ENCODE data around the gene C2orf81.

DNA sequence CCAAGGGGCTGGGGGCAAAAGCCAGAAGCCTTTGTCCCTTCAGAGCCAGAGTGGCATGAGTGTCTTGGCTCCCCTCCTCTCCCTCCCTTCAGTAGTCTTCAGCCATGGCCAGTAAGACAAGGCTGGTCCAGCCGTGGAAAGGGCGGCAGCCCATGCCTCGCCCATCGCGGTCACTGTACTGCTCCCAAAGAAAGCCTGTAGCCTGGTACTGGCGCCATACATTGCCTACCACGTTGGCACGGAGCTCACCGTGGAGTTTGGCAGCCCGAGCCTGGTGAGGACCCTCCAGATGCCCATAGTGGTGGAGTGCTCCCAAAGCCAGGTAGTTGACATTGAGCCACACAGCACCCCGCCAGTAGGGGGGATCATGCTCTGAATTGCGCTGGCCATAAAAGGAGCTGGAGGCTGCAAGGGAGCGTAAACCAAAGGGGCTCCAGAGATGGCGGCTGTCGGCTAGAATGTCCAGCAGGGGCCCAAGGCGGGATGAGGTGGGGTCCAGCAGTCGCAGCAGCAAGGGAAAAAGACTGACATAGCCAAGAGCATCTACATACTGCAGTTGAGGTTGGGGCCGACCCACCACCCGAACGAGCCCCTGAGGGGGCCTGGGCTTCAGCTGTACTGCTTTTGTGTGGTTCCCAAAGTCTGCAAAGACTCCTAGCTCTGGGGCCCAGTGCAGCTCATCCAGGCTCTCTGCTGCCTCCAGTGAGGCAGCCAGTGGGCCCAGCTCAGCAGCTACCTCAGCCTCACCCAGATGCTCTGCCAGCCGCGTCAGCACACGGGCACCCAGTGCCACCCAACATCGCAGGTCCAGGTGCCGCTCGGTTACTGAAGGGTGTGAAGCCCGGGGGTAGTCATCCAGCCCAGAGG, 40.0 kb upstream of the C2orf81 start:
- TF ChIP-seq, protein P1, sequence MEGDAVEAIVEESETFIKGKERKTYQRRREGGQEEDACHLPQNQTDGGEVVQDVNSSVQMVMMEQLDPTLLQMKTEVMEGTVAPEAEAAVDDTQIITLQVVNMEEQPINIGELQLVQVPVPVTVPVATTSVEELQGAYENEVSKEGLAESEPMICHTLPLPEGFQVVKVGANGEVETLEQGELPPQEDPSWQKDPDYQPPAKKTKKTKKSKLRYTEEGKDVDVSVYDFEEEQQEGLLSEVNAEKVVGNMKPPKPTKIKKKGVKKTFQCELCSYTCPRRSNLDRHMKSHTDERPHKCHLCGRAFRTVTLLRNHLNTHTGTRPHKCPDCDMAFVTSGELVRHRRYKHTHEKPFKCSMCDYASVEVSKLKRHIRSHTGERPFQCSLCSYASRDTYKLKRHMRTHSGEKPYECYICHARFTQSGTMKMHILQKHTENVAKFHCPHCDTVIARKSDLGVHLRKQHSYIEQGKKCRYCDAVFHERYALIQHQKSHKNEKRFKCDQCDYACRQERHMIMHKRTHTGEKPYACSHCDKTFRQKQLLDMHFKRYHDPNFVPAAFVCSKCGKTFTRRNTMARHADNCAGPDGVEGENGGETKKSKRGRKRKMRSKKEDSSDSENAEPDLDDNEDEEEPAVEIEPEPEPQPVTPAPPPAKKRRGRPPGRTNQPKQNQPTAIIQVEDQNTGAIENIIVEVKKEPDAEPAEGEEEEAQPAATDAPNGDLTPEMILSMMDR (IDR thresholded peaks at IDR 0.05) = no peak
- no peak for TF ChIP-seq ZFX (IDR thresholded peaks at IDR 0.05; ENCODE audit: borderline replicate concordance)

All from 22Rv1 (cell line).